Measurements from ENCODE around the gene LANCL3.

Gene LANCL3

DNA sequence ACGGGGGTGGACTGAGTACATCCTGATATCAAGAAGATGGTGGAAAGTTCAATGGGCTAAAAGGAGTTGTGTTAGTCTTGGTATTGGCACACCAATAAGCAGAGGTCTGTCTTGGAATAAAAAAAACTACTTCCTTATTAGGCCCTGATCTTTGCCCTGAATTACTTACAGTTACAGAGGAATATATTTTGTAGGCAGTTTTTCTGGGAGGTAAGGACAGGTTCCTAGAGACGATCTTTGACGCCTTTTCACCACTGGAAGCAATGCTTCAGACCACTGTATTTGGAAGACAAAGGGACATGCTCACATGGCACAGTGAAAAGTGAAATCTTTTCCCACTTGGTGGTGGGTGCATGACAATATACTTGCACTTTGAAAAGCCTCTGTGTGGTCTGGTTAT is 113.5 kb downstream of the LANCL3 start:
- DNase-seq = peak in 1 of 14 donors; percentile 44

DNA sequence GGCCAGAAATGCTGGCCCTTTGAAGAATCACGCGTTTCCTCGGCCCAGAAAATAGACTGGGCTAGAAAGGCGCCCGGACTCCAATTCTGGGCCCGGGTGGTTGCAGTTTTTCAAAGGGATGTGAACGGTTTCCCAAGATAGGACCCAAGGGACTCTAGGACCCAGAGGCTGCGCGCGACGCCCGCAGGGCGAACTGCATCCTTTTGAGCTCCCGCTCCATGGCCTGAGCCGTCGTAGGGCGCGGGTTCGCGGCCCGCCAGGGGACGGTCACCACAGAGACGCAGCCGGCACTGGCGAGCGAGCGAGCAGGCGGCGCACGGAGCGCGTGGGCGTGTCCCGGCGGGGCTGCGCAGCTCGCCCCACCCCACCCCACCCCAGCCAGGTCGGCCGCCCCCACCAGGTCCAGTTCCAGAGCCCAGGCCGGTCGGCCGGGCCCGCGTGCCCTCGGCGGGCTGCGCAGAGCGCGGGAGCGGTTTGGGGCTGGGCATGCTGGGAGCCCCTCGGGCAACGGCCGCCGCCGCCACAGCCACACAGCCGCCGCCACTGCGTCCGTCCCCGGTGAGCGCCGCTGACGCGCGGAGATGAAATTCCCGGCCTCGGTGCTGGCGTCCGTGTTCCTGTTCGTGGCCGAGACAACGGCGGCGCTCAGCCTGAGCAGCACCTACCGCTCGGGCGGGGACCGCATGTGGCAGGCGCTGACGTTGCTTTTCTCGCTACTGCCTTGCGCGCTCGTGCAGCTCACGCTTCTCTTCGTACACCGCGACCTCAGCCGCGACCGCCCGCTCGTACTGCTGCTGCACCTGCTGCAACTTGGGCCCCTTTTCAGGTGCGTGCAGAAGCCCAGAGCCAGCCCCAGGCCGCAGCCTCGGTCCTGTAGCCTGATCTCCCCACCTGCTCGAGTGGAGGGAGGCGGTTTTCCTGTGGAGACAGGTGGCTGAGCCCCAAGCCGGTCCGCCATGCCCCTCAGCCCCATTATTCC is 114.2 kb downstream of the LANCL3 start, which contains the start of gene XK:
Gene XK (plus strand): TSS at position 411 of the 979 bp plus-strand sequence. CDS start 171 bp downstream, at position 582.
- DNase-seq = peak in 8 of 14 donors; percentile 1 to 76 (median 22)

DNA sequence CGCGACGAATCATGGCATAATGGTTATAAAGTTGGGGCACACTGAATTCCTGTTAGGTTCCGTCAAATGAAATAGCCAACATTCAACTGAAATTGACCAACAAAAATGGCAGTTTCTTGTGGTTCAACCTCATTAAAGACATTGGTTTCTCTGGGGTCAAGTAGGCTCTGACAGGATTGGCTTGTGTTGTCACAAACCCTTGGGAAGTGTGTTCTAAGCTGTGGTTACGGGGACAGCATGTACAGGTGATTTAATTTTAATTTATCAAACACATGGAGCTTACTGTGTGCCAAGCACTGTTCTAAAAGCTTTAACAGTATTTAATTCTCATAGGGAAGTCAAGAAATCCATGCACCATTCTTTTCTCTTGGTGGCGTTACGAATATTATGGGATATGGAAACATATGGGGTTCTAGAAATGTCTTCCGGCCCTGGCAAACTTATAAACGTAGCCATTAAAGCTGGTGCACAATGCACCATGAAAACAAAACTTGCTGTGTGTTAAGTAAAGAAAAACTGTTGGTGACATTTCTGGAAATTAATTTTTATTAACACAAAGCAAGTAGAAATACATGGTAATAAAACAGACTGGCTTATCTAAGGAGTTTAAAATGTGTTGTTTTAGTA is 115.0 kb downstream of the LANCL3 start:
- DNase-seq = no peak

DNA sequence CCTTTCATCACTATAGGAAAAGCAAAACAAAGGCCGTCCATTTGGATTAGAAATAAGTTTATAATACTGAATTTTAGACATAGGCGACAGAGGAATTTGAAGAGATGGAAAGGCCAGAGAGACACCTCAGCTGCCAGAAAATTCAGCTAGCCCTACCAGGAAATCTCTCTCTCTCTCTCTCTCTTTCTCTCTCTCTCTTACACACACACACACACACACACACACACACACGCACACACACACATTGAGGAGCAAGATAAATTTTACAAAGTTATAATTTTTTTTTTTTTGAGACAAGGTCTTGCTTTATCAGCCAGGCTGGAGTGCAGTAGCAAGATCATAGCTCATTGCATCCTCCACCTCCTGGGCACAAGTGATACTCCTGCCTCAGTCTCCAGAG is 115.5 kb downstream of the LANCL3 start:
- no peak for DNase-seq

DNA sequence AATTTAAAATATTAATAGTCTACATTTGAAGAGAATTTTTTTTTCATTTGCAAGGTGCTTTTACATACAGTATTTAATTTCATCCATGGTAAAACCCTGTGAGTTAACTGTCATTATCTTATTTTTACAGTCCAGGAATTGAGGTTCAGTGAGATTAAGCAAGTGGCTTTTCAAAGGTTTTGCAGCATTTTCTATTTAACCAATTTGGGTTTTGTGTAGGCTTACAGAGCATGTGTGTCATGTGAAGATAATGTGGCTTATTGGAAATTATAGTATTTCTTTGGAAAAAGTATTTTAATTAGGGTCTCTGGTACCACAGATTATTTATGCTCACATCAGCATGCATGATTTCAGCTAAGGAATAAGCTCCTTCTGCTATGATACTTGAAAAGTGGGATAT is 118.7 kb downstream of the LANCL3 start:
- no peak for DNase-seq

DNA sequence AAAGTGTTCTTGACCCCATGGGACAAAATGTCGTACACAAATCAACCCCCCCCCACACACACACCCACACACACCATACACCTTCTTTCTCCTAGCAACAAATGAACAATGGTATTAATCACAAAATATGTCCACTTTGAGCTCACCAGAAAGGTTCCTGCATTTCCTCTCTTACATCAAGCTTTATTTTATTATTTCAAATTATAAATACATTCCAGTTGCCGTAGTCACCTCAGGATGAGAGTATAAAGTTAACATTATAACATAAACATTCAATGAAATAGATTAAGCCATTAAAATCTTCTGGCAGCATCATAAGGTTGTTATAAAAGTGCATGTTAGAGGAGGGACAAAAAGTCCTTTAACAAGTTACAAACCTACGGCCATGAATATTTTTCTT is 121.5 kb downstream of the LANCL3 start:
- no peak for DNase-seq

DNA sequence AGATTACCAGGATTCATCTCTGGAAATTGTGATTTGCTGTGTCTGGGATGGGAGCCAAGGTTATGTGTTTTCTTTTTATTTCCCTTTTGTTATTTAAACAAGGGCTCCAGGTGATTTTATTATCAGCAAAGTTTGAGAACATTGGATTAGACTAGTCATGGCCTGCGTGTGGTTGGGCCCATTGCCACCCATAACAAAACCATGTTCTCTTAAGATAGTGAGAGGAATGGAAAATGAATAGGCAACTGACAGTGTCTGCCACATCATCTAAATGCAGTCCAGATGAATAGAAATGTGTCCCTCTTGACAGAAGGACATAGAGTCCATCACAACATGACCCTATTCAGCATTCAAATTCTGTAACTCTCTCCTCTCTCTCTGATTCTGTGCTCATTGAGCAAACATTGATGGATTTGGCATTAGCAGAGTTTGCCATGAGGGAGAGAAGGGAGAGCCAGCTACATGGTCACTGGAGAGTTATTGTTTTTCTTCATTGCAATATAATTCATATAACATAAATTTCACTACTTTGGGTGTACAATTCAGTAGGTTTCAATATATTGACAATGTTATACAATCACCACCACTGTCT is 125.8 kb downstream of the LANCL3 start:
- DNase-seq = no peak

DNA sequence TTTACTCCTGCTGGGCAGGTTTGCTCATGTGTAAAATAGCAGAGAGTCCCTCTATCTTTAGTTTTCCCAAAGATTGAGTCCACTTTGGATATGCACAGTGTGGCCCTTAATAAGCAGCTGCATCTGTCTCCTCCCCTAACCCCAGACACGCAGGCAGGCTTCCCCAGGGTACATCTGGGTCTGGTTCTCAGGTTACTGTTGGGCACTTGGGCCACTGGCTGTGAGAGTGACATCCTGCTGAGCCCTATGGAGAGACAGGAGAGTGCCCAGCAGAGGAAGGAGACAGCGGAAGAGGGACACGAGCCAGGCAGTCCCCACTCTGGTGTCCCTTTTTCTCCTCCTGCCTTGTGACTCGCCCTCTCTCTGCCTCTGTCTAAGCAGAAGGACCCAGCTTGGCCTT is 130.1 kb downstream of the LANCL3 start:
- DNase-seq = no peak

DNA sequence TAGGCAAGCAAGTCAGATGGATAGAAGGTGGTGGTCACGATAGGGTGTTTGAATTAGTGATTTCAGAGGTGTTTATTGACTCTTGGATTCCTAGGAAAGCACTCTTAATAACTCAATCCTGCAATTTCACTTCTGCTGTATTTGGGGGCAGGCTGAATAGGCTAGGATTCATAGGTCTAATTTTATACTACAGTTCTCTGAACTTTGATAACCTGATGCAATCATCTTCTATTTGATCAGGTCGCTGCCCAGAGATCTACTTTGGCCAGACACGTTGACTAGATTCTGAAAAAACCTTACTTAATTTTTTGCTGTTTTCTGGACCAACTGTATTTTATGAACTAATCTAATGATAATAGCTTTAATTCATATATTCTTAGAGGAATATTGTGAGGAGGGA is 140.5 kb downstream of the LANCL3 start:
- DNase-seq = no peak

DNA sequence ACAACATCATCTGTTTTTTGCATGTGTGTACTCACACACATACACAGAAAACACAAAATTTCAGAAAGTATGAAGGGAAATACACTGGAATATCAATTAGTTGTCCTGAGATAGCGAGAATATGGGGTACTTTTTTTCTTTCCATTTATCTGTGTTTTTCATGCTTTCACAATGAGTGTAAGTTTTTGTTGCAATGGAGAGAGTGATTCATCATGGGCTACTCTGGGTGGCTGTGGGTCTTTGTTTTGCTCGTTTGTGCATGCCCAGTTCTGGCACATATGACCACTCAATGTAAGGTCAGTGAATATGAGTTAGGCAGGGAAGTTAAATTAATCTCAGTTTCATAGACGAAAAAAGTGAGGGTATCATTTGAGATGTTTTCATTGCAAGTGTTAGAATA is 141.0 kb downstream of the LANCL3 start:
- DNase-seq = no peak

DNA sequence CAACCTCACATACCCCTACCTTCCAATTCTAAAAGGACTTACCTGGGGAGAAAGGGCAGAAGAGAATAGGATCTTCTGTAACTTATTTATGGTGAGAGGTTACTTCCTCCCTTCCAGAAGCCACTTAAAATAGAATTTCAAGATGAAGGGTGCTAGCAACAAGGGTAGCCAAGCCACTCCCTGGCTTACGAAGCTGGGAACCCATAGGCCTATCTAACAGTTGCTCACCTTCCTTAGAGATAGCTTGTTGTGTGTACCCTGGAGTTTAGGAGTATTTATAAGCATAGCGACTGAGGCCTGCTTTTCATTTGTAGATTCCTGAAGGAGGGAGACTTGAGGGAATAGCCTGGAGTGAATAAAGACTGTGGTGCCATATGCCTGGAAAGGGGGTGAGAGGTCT is 143.0 kb downstream of the LANCL3 start:
- DNase-seq = no peak

DNA sequence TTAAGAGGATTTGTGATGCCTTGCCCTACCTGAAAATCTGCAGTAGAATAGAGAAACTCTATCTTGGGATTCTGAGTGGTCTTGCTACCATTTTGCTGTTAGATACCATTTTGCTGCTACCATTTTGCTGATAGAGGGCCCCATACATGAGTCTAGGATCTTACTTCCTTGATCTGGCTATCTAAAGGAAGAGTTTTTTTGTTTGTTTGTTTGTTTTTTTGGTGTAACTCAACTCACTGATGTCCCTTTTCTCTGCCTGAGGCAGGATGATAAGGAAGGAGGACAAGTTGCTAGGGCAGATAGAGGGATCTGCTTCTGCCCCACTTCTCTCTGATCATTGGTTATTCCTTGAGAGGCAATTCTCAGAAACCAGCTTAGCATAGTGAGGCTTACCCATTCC is 145.1 kb downstream of the LANCL3 start:
- DNase-seq = no peak

DNA sequence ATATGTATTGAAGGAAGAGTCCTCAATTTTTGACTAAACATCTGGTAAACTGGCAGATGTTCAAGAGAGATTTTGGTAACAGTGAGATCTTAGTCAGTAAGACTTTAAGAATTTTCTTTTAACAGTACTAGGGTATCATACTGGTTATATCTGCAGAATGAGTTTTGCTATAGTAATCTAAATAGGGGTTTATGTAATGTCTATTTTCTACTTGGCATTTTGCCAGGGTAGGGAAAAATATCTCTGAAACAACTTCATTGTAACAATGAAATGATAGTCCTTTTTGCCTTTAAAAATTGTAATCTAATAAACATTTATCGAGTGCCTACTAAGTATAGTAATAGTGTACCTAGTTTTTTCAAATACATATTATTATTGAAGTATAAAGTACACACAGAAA is 146.2 kb downstream of the LANCL3 start:
- no peak for DNase-seq

DNA sequence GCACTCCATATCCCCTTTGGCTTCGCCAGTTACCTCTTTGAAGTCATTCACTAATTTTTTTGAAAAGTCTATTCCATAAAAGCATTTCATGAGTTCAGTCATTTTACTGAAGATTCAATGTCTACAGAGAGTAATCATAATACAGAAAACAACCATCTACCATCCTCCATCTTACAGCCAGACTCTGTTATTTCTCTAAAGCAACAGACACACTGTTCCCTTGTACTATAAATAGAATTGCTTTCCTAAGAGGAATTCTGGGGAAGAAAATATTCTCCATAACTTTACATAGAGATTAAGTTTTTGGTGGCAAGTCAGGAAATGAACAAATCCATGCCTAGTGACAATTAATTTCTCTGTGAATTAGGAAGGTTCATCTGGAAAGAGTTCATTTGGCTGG is 151.1 kb downstream of the LANCL3 start:
- DNase-seq = peak in 1 of 14 donors; percentile 14

DNA sequence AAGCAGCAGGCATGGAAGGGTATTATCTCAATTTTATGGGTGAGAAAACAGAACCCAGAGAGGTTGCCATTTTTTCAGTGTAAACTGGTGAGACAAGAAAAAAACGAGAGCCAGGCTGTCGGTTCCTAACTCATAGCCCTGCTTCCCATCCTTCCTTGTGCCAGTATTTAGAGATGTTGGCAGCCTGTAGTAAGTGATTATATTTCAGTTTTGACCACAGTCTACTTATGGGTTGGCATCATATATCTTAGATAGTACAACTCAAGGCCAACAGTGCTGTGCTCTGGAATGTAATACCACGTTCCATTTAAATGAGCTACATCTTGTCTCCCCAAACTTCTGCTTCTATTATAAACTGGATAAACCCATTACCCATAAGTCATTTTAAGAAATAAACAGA is 154.9 kb downstream of the LANCL3 start:
- no peak for DNase-seq

Measured in C1 segment of cervical spinal cord (tissue), 14 donors.